Tibial artery (tissue), 4 donors: ENCODE results near the gene TNS4.

Source experiments
- DNase-seq, 2 donors: peaks; one replicate each; pipeline ENCODE4 v3.0.0-alpha.2; 2019
- H3K27ac ChIP-seq, 2 donors: fragments of 200-600 bp; sonication (generic) in 1 of 2; 1 replicate in 1 of 2; 2 replicates in 1 of 2; pipeline ENCODE4 v1.5.1; 2018 to 2019; ENCODE audit warnings: mild to moderate bottlenecking in 1 of 2
- H3K27me3 ChIP-seq, 2 donors: fragments of 200-600 bp; sonication (generic) in 1 of 2; one replicate each; pipeline versions ENCODE4 v1.5.1 to v1.6.0; 2016 to 2019
- H3K36me3 ChIP-seq, 3 donors: fragments of 200-600 bp; sonication (generic) in 2 of 3; one replicate each; pipeline ENCODE4 v1.5.1; 2016 to 2019; ENCODE audit warnings: mild to moderate bottlenecking in 2 of 3
- H3K4me1 ChIP-seq, 4 donors: fragments of 200-600 bp; sonication (generic) in 2 of 4; 1 replicate in 3 of 4; 2 replicates in 1 of 4; pipeline ENCODE4 v1.5.1; 2016 to 2019
- H3K4me3 ChIP-seq, 2 donors: fragments of 200-600 bp; sonication (generic) in 1 of 2; 1 replicate in 1 of 2; 2 replicates in 1 of 2; pipeline ENCODE4 v1.5.1; 2018 to 2019; ENCODE audit warnings: mild to moderate bottlenecking in 2 of 2
- H3K9me3 ChIP-seq, 3 donors: fragments of 200-600 bp; sonication (generic) in 1 of 3; one replicate each; pipeline ENCODE4 v1.5.1; 2016 to 2019
- intact Hi-C: fragments of 100-400 bp; cut with DNase I; formaldehyde crosslinking; loops from one replicate; pipeline ENCODE4 v1.15.0; 2023; ENCODE audit warnings: low total_unique reads
- TF ChIP-seq, protein P1 (sequence below), 2 experiments: fragments of 200-600 bp in 1 of 2; fragments of 450-650 bp in 1 of 2; IDR thresholded peaks; one replicate each; pipeline ENCODE4 v1.5.1; 2017 to 2019; ENCODE audit warnings: antibody characterized with exemption in 2 of 2, mild to moderate bottlenecking in 1 of 2, moderate library complexity in 1 of 2

Gene TNS4

DNA sequence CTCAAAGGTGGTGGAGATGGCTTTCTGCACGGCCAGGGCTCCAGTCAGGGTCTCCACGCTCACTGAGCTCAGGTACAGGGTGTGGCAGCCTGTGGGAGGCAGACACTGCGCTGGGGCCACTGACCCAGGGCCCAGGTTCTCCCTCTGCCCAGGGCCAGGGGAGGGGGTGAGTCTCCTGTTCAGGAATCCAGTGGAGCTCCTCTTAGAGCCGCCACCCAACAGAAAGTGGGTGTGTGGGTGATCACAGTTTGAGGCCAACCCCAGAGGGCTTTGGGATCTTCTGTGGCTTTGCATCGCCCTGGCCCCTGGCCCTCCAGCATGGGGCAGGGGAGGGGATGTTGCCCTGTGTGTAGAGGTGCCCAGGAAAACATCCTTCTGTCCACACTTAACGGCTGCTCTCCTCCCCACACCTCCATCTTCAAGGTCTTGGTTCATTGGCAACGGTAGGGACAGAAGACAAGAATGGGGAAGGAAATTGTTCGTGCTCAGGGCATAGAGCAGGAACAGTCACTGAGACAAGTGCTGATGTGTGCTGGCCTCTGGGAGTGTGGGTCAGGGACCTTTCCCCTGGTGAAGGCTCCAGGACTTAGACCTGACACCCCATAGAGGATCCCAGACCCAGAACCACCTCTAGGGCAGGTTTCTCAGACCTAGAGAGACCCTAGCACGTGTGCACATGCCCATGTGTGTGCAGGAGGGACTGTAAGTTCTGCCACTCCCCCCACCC lies 21.5 kb downstream of the TNS4 start:
- no peak overlapping the region for H3K4me3 ChIP-seq
- H3K36me3 ChIP-seq: no peaks in the 10 kb centered on the region
- TF ChIP-seq, protein P1, sequence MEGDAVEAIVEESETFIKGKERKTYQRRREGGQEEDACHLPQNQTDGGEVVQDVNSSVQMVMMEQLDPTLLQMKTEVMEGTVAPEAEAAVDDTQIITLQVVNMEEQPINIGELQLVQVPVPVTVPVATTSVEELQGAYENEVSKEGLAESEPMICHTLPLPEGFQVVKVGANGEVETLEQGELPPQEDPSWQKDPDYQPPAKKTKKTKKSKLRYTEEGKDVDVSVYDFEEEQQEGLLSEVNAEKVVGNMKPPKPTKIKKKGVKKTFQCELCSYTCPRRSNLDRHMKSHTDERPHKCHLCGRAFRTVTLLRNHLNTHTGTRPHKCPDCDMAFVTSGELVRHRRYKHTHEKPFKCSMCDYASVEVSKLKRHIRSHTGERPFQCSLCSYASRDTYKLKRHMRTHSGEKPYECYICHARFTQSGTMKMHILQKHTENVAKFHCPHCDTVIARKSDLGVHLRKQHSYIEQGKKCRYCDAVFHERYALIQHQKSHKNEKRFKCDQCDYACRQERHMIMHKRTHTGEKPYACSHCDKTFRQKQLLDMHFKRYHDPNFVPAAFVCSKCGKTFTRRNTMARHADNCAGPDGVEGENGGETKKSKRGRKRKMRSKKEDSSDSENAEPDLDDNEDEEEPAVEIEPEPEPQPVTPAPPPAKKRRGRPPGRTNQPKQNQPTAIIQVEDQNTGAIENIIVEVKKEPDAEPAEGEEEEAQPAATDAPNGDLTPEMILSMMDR (IDR thresholded peaks at IDR 0.05): no peak
- H3K9me3 ChIP-seq: no peaks in the 10 kb centered on the region
- peaks cover 0 to 9% (median 5%) of the 10 kb centered on the region in 4 donors for H3K4me1 ChIP-seq
- intact Hi-C loops: loop anchor here (5.0 kb wide), 1 partner anchor 52 kb away; no protein-coding TSS in a partner anchor
- no peak overlapping the region for H3K27ac ChIP-seq
- H3K27me3 ChIP-seq: no peaks in the 10 kb centered on the region
- no peak for DNase-seq

DNA sequence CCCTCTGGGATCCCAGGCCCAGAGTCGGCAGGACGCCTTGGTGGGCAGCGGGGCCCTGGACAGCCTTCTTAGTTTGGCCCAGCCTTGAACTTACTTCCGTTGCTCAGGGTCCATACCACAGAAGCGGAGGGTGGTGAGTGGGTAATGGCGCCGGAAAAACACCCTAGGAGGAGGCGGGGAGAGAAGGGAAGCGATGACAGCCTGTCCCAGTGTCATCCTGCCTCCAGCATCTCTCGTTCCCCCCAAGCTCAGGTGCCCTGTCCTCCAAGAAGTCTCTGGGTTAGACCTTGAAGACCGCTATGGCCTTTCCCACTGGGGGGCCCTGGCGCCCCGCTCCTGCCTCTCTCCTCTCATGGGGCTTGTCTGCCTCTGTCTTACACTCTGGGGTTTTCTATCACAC lies 22.9 kb downstream of the TNS4 start:
- TF ChIP-seq, protein P1 (IDR thresholded peaks at IDR 0.05): no peak
- Histone ChIP-seq H3K27me3 (no peaks in the 10 kb centered on the region), H3K9me3 (no peaks in the 10 kb centered on the region), H3K36me3 (no peaks in the 10 kb centered on the region), H3K27ac (no peak overlapping the region), H3K4me1 (peaks cover 0 to 9% (median 5%) of the 10 kb centered on the region in 4 donors), H3K4me3 (no peak overlapping the region)
- DNase-seq: no peak
- intact Hi-C loops: loop anchor here (5.0 kb wide), 1 partner anchor 54 kb away; no protein-coding TSS in a partner anchor

- H3K27me3 ChIP-seq: no peaks in the 10 kb centered on the region
- no peak for DNase-seq
- H3K9me3 ChIP-seq: no peaks in the 10 kb centered on the region
- no peak overlapping the region for H3K27ac ChIP-seq
- TF ChIP-seq, protein P1 (IDR thresholded peaks at IDR 0.05): no peak
- no peak overlapping the region for H3K4me3 ChIP-seq
- intact Hi-C loops: loop anchor here (2.0 to 5.0 kb wide), 2 partner anchors 39 to 55 kb away; no protein-coding TSS in a partner anchor
- peaks cover 0 to 9% (median 5%) of the 10 kb centered on the region in 4 donors for H3K4me1 ChIP-seq
- no peaks in the 10 kb centered on the region for H3K36me3 ChIP-seq
Observed at GRCh38 chr17:40477796-40478195, 23.6 kb downstream of the TNS4 start.

DNA sequence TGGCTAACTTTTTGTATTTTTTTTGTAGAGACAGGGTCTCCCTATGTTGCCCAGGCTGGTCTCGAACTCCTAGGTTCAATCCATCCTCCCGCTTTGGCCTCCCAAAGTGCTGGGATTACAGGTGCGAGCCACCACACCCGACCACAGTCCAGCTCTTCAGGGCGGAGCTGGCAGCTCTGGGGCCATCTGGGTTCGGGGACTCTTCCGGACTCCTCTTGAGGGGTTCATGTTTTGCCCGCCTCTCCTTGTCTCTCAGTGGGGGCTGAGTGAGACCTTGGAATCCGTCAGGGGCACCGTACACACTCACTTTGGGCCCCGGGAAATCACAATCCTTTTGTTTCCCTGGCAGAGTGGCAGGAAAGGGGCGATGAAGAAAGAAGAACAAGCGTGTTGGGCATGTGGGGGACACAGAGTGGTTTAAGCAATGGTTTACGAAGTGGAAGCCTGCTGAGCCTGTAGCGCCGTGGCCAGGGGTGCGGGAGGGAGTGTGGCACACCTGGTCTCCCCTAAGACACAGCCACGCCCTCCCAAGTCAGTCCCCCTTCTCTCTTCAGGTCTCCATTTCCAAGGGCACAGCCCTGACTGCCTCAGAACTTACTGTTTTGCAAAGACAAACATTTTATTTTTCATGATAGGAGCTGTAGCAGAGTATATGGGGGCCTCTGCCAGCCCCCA lies 26.1 kb downstream of the TNS4 start:
- no peak for DNase-seq
- H3K27me3 ChIP-seq: no peaks in the 10 kb centered on the region
- no peaks in the 10 kb centered on the region for H3K9me3 ChIP-seq
- H3K27ac ChIP-seq: peak overlapping the region in 1 of 2 donors; percentile 20
- TF ChIP-seq, protein P1 (IDR thresholded peaks at IDR 0.05): no peak
- intact Hi-C loops: loop anchor here (5.0 kb wide), 1 partner anchor 57 kb away; no protein-coding TSS in a partner anchor
- no peak overlapping the region for H3K4me3 ChIP-seq
- H3K36me3 ChIP-seq: no peaks in the 10 kb centered on the region
- H3K4me1 ChIP-seq: peaks cover 0 to 21% (median 10%) of the 10 kb centered on the region in 4 donors

DNA sequence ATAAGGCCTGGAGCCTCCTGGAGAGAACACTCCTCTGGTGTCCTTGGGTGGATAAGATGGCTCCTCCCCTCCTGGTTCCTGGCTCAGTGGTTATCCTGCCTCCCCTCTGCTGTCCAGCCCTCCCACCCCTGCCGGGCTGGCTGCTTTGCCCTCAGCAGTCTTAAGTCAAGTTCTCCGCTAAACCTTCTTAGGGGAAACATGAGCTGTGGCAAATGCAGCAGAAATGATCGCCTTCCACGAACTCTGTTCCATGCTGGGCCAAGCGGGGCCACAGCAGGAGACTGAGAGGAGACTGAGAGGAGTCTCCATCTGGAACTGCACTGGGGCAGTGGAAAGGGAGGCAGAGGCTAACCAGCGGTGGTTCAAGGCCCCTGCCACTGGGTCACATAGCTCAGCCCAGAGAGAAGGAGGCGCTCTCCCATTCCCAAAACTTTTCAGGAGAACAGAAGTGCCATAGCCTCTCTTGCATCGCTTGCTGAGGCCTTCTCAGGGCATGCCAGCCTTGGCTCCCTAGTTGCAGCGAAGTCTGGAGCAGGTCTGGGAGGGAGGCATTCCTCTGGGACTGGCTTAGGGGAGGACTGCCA lies 26.9 kb downstream of the TNS4 start:
- intact Hi-C loops: loop anchor here (5.0 kb wide), 1 partner anchor 58 kb away; no protein-coding TSS in a partner anchor
- peaks cover 0 to 21% (median 10%) of the 10 kb centered on the region in 4 donors for H3K4me1 ChIP-seq
- H3K27me3 ChIP-seq: no peaks in the 10 kb centered on the region
- no peak overlapping the region for H3K27ac ChIP-seq
- TF ChIP-seq, protein P1 (IDR thresholded peaks at IDR 0.05): no peak
- no peaks in the 10 kb centered on the region for H3K9me3 ChIP-seq
- no peak overlapping the region for H3K4me3 ChIP-seq
- H3K36me3 ChIP-seq: no peaks in the 10 kb centered on the region
- no peak for DNase-seq
